ENCODE data around the gene FAM3A.

DNA sequence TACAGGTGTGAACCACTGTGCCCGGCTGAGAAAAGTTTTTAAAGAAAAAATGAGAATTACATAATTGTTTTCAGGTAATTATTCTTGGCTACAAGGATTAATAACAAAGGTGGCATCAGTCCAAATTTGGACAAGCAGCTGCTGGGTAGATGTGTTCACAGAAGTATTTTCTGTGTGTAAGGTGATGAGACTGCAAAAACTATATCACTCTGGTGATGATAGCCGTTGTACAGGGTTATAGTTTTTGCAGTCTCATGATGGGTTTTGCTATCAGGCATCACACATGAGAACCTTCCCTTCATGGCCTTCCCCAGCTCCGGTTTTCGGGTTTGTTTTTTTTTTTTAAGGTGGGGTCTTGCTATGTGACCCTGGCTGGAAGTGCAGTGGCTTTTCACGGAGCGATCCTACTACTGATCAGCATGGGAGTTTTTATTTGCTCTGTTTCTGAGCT is 20.5 kb downstream of the FAM3A start:
- TF ChIP-seq, protein P1, sequence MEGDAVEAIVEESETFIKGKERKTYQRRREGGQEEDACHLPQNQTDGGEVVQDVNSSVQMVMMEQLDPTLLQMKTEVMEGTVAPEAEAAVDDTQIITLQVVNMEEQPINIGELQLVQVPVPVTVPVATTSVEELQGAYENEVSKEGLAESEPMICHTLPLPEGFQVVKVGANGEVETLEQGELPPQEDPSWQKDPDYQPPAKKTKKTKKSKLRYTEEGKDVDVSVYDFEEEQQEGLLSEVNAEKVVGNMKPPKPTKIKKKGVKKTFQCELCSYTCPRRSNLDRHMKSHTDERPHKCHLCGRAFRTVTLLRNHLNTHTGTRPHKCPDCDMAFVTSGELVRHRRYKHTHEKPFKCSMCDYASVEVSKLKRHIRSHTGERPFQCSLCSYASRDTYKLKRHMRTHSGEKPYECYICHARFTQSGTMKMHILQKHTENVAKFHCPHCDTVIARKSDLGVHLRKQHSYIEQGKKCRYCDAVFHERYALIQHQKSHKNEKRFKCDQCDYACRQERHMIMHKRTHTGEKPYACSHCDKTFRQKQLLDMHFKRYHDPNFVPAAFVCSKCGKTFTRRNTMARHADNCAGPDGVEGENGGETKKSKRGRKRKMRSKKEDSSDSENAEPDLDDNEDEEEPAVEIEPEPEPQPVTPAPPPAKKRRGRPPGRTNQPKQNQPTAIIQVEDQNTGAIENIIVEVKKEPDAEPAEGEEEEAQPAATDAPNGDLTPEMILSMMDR (IDR thresholded peaks at IDR 0.05; ENCODE audit: poor library complexity), result no peak
- TF ChIP-seq EZH2 (IDR thresholded peaks at IDR 0.05; ENCODE audit: borderline replicate concordance), result no peak
